Smooth muscle cell of the brain vasculature (primary cell): ENCODE data around the gene BABAM2.
"Not testable (repeated sequence)": the region's sequence is repeated elsewhere in the genome, so short reads cannot be mapped to it uniquely, and the experiment has no call there.

Source experiments
- DNase-seq: peaks from one replicate; pipeline ENCODE4 v3.0.0-alpha.2; 2012; ENCODE audit warnings: low read depth, low spot score

The BABAM2 gene

DNA sequence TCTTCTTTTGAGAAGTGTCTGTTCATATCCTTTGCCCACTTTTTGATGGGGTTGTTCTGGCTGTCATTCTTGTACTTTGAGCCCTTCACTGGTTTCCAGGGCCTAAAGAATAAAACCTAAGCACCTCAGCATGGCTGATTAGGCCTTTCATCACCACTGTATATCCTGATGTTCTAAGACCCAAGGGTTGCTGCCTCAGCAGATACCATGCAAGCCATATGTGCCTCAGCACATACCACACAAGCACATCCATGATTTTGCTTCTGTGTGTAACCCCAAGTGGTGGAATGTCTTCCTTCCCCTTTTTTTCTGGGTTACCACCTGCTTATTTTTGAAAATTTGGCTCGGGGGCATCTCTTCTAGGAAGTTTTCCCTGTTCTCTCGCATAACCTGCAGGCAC, 11.7 kb upstream of the BABAM2 start:
- DNase-seq: no peak

DNA sequence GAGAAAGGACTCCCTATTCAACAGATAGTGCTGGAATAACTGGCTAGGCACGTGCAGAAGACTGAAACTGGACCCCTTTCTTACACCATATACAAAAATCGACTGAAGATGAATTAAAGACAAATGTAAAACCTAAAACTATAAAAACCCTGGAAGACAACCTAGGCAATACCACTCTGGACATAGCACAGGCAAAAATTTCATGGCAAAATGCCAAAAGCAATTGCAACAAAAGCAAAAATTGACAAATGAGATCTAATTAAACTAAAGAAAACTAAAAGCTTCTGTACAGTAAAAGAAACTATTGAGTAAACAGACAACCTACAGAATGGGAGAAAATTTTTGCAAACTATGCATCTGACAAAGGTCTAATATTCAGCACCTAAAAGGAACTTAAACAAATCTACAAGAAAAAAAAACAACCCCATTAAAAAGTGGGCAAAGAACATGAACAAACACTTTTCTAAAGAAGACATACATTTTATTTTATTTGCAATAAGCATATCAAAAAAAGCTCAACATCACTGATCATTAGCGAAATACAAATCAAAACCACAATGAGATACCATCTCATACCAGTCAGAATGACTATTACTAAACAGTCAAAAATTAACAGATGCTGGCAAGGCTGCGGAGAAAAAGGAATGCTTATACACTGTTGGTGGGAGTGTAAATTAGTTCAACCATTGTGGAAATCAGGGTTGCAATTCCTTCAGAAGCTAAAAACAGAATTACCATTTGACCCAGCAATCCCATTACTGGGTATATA, 8.5 kb upstream of the BABAM2 start:
- DNase-seq: not testable (repeated sequence)

DNA sequence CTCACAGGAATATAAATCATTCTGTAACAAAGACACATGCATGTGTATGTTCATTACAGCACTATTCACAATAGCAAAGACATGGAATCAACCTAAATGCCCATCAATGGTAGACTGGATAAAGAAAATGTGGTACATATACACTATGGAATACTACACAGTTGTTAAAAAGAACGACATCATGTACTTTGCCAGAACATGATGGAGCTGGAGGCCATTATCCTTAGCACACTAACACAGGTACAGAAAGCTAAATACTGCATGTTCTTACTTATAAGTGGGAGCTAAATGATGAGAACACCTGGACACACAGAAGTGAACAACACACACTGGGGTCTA, 8.0 kb upstream of the BABAM2 start:
- not testable (repeated sequence) for DNase-seq

DNA sequence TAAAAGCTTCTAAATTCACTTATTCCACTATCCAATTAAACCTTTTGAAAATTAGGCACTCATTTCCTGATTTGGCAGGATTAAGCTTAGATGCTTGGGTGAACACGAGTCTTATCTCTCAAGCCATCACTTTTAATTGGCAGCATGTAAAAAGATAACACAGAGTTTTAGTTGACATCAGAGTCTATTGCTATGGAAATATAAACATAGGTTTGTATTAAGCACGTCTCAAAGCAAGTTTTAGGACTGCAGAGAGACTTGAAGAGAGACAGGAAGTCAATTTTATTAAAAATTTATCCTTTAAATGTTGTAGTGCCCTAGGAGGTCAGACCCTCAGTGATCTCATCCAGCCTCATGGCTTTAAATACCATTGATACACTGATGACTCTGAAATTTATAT, 5.9 kb upstream of the BABAM2 start:
- no peak for DNase-seq

- no peak for DNase-seq
These were observed 5.3 kb upstream of the BABAM2 start for GRCh38 chr2:27885234-27885633.

DNA sequence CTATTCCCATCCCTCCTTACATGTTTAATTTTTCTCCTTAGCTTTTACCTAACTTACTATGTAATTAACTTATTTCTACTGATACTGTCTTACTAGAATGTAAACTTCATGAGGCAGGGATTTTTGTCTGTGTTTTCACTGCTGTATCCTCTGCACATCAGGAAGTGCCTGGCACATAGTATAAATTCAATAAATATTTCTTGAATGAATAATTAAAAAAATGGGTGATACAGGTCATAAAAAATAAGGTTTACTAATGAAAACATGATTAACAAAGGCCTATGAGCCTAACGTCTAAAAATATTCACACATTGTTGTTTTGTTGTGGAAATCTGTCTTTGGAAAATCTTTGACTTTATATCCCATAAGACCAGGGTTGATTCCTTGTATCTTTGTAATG, 4.9 kb upstream of the BABAM2 start:
- DNase-seq: no peak

DNA sequence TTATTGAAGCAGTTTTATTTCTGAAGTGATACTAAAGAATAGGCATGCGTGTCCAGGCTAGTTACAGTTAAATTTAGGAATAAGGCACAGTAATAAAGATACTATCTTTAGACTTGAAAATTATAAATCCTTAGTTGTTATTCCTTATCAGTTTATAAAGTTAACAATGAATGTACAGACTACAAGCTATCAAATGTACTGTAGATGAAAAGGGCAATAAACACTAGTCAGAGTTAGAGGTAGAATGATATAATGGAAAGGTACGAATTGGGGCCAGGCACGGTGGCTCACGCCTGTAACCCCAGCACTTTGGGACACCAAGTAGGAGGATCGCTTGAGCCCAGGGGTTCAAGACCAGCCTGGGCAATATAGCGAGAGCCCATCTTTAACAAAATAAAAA, 4.2 kb upstream of the BABAM2 start:
- no peak for DNase-seq

DNA sequence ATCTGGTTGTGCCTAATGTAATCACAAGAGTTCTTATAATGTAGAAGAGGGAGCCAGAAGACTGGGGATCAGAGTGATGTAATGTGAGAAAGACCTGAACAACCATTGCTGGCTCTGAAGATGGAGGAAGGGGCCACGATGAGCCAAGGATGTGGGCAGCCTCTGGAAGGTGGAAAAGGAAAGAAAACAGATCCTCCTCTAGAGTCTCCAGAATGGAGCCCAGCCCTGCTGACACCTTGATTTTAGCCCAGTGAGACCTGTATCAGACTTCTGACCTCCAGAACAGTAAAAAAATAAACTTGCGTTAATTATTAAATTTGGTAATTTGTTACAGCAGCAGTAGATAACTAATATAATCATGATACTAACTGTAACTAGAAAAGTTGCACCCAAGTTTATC, 3.4 kb upstream of the BABAM2 start:
- no peak for DNase-seq

DNA sequence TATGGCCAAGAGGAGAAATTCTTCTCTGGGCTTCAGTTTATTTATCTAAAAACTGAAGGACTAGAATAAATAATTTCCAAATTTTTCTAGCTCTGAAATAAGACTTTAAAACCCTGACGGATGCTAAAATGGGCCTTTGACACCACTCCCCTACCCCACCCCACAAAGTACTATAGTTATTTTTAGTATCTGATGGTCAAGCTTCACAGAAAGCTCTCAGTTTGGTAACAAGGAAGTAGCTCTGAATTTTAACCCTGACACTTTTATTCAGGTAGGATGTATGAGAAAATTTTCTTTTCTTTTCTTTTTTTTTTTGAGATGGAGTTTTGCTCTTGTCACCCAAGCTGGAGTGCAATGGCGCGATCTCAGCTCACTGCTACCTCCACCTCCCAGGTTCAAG, 2.7 kb upstream of the BABAM2 start:
- no peak for DNase-seq

- no peak for DNase-seq
These were observed 1.7 kb upstream of the BABAM2 start for GRCh38 chr2:27888790-27889189.

DNA sequence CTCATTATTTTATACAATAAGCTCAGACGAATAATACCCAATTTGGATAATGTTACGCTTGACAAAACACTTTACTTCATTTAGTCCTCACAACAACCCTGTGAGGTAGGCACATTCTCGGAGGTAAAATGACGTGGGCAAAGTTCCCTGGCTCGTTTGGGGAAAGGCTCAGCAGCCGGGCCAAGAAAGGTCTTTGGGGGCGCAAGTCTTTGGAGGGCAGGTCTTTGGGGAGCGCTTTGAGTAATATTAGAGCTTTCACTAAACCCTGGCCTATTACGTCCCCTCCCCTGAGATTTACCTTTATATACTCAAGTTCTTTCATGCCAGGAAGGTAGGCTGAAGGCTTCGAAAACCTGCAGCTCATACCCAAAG, 769 bp upstream of the BABAM2 start:
- no peak for DNase-seq

- peak; percentile 44 for DNase-seq
These were observed 569 bp downstream of the BABAM2 start for GRCh38 chr2:27890924-27891672.

- no peak for DNase-seq
These were observed 1.2 kb downstream of the BABAM2 start for GRCh38 chr2:27891673-27892105.

- no peak for DNase-seq
These were observed 2.5 kb downstream of the BABAM2 start for GRCh38 chr2:27893006-27893405.

- DNase-seq: no peak
These were observed 7.2 kb downstream of the BABAM2 start for GRCh38 chr2:27897717-27898116.

DNA sequence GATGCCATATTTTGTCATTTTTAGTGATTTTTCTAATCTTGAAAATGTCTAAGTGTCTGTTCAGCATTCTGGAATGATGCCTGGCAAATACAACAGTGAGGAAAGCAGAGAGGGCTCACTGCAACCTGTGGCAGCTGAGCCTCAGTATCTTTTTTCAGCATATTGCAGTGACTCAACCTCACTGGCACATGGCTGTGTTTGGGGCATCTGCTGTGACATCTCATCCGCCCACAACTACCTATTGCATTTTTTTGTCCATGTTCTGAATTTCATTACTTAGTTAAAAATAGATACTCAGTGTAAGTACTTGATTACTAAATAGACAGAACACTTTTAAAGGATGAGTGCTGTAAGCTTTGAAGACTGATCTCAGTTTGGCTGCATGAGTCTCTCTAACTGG, 10.7 kb downstream of the BABAM2 start:
- no peak for DNase-seq

GRCh38 chr2:27902098-27902497, 11.6 kb downstream of the BABAM2 start:
- DNase-seq: no peak

DNA sequence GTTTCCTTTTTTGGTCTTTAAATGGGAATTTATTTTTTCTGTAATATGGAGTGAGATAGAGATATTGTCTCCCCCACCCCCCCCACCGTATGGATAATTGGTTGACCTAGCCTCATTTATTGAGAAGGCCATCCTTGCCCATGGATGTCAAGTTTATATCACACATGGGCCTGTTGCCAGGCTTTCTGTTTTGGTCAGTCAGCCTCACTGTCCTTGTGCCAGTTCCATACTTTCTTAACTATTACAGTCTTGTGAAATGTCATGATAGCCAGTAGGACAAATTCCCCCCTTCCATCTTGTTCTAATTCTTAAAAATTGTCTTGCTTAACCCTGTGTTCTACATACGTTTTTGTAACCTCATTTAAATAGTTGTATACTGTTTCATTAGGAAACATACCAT, 12.5 kb downstream of the BABAM2 start:
- no peak for DNase-seq

- DNase-seq: no peak
These were observed 13.3 kb downstream of the BABAM2 start for GRCh38 chr2:27903649-27904404.

DNA sequence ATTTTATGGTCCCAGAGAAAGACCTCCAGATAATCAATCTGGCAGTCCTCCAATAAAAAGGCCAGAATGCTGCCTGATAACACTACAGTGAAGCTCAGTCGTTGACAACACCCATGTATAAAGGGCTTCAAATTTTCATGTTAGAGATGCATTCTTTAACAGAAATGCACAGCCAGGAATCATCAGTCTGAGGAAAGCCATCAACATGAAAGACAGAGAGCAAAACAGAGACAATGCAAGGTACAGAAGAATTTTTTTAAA, 13.8 kb downstream of the BABAM2 start:
- no peak for DNase-seq

DNA sequence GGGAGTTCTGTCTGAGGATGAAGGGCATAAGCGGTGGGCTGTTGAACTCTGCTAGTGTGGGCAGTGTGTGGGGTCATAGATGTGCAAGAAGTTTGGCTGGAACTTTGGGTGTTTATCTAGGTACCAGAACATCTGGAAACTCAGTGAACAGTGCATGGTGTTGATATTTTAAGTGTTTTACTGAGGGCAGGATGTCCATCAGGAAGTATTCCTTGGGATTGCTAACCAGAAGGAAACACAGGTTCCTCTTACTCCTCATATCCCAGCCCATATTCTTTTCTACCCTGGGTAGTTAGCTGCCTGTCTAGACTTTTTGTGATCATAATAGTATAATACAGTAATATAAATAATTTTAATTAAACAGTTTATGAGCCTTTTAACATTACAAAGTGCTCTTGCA, 15.5 kb downstream of the BABAM2 start:
- DNase-seq: no peak

DNA sequence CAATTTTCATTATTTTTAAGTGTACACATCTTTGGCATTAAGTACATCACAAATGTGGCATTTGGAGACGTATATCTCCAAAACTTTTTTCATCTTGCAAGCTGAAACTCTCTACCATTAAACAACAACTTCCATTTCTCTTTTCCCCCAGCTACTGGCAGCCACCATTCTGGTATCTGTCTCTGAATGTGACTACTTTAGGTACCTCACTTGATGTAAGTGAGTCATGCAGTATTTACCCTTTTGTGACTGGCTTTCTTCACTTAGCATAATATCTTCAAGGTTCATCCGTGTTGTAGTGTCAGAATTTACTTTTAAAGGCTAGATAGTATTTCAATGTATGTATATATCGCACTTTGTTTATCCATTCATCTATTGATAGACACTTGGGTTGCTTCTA, 17.0 kb downstream of the BABAM2 start:
- no peak for DNase-seq

DNA sequence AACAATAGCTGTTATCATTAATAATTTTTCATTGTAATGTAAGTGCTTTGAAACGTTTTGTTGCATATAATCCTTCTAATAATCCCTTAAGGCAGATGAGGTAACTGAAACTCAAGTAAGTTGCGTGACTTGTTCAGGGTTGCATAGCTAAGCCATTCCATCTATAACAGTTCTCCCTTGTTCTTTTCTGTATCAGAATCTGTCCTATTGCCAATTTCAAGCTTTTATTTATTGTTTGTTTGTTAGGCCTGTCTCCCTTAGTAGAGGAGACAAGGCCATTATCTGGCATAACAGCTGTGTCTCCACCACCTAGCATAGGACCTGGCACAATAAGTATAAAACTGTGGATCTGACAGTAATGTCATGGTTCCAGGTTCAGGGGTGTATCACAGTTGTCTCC, 19.4 kb downstream of the BABAM2 start:
- no peak for DNase-seq
